GM19395 (cell line): ENCODE measurements around the gene CARD11.

Experiments used
- ATAC-seq: cut with Tn5 transposase; IDR thresholded peaks from one replicate; pipeline ENCODE4 v1.9.1; 2021; ENCODE audit warnings: mild to moderate bottlenecking, moderate library complexity; ENCODE audit not compliant: unreplicated experiment

CARD11 gene

GRCh38 chr7:2983586-2983985, 60.1 kb downstream of the CARD11 start:
- no peak for ATAC-seq

DNA sequence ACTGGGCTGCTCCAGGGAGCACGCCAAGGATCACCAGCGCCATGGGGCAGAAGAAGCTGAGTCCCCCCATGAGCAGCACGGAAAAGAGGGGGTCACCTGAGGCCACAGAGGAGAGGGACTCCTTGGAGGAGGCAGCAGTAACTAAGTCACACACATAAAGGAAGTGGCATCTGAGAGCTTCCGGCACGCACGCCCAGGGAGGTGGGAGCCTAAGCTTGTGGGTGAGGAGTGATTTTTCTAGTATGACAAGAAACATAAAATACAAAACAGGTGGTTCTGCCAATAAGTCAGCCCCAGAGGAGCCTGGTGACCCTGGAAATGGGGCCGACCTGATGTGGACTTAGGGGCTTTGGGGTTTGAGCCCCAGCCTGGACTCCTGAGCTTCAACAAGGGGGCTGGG, 60.8 kb downstream of the CARD11 start:
- ATAC-seq: no peak

DNA sequence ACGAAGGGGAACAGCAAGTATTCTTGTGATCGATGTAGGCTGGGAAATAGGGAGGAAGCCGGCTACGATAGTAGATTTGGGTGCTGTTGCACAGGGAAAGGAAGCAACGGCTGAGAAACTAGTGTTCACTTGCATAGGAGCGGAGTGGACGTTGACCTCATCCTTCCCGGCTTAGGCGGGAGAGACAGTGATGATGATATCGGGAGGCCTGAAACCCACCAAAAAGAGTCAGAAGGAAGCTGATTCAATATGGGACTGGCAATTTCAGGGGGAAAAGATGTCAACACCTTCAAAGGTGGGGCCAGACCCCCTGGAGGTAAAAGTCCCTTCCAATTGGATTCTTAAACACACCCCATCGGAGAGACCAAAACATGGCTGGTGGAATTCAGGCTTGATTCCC, 61.3 kb downstream of the CARD11 start:
- ATAC-seq: no peak

DNA sequence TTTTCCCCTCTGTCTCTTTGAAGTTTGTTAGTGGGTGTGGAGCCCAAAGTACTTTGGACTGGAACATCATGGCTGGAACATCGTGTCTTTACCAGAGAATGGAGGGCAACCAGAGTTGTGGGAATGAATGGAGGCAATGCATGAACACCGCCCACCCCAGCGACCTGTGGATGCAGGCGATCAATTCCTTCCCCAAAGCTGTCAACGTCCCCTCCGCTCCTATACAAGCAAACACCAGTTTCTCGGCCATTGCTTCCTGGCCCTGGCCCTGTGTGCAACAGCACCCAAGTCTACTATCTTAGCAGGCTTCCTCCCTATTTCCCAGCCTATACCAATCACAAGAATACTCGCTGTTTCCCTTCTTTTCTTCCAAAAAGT, 62.6 kb downstream of the CARD11 start:
- no peak for ATAC-seq

DNA sequence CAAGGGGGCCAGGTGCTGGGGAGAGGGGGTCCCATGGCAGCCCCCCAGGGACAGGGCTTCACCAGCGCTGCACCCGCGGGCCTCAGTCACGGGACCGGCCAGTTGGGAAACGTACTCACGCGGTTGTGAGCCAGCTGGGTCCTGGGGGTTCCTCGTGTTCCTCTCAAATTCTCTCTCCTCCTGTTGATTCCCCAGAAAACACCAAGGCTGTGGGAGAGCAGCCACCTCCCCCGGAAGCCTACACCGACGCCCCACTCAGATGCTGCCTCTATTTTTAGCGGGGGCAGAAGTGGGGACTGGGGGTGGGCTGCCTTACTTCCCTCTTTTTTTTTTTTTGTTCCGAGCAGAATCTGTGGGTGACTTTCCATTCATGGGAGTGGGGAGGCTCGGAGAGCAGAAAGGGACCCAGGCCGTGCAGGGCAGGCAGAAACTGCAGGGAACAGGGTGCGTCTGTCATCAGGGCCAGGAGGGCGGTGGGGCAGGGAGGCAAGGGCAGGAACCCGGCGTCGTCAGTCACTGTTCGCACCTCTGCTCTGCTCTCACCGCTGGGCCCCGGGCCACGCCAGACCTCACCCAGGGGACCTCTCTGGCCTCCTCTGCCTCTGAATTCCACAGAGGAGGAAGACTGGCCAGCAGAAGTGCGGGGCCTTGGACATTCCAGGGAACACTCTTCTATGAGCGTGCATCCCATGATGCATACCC, 63.1 kb downstream of the CARD11 start:
- ATAC-seq: no peak

DNA sequence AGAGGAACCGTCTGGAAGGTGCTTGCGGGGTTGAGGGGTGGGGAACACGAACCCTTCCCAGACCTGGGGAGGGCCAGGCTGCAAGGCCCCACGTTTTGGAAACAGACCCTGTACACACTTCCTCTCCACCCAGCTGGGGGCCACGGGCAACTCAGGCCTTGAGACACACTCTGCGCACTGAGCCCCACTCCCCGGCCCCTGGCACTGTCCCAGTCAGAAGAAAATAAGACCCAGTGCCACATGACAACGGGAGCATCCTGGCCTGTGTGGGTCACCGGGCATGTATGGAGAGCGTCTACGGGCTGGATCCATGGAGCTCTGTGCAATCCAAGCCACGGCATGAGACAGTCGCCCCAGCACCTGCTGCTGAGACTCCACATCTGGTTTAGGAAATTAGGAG, 63.7 kb downstream of the CARD11 start:
- ATAC-seq: no peak

DNA sequence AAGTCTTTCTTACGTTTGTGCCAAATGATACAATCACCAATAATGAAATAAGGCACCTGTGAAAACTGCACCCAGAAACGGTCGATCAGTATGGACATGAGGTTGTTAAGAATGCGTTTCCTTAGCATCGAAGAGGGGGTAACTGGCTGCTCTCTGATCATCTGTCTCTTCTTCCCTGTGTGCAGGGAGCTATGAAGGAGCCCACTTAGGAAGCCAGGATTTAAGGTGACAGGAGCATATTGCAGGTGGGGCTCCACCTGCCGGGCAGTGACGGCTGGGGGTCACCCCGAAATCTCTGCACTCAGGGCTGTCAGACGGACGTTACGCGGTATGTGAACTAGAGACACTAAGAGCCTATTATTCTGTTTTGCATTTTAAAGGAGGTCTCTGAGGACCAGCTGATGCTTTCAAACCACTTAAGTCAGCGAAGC, 64.5 kb downstream of the CARD11 start:
- peak; percentile 41 for ATAC-seq

GRCh38 chr7:2978408-2978807, 65.3 kb downstream of the CARD11 start:
- ATAC-seq: peak; percentile 79

GRCh38 chr7:2975821-2976371, 67.8 kb downstream of the CARD11 start:
- ATAC-seq: no peak

DNA sequence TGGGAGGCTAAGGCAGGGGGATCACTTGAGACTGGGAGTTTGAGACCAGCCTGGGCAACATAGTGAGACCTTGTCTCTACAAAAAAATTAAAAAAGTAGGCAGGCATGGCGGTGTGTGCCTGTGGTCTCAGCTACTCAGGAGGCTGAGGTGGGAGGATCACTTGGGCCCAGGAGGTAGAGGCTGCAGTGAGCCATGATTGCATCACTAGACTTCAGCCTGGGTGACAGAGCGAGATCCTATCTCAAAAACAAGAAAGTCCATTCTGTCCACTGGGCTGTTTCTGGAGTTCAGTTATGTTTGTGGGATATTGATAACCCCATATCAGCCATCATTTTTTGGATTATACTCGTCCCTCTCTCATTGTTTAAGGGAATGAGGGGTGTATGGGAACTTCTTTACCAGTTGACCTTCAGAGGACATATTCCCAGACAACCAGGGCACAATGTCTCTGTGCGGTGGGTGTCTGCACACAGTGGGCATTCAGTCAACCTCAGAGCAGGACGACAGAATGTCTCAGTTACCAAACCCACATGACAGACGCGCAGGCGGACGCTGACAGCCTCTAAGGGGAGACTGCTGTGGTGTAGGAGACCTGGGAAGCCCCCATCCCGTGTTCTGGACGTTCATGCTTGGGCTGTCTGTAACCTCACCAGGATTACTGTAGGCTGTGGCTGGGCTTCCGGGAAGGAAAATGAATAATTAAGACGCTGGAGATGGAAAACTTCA, 69.4 kb downstream of the CARD11 start:
- ATAC-seq: no peak

DNA sequence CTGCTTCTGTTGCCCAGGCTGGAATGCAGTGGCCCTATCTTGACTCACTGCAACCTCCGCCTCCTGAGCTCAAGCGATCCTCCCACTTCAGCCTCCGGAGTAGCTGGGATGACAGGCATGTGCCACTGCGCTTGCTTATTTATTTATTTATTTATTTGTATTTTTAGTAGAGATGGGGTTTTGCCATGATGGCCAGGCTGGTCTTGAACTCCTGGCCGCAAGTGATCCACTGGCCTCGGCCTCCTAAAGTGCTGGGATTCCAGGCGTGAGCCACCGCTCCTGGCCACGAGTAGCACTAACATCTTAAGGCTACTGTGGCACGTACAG, 70.9 kb downstream of the CARD11 start:
- ATAC-seq: no peak

GRCh38 chr7:2971914-2972834, 71.5 kb downstream of the CARD11 start:
- ATAC-seq: peak; percentile 83

DNA sequence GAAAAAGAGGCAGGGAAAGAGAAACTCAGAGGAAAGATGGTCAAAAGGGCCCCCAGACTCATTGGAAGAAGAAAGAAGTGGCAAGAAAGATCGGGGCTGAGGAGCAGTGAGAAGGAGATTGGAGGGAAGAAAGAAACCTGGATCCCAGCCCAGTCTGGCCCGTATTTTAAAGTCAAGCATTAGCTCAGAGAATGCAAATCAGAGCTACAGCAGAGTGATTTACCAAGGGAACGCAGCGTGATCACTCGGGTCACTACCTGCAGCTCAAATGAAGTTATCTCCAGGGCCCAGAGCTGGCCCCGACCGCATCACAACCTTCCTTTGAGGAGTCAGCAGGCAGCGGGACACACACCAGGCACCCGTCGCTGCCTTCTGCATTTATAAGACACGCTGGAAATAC, 72.8 kb downstream of the CARD11 start:
- no peak for ATAC-seq

DNA sequence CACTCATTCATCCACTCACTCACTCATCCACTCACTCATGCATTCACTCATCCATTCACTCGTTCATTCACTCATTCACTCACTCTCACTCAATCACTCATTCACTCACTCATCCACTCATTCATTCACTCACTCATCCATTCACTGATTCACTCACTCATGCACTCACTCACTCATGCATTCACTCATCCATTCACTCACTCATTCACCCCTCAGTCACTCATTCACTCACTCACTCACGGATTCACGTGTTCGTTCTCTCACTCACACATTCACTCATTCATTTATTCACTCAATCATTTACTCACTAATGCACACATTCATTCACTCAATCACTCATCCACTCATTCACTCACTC, 73.4 kb downstream of the CARD11 start:
- no peak for ATAC-seq

DNA sequence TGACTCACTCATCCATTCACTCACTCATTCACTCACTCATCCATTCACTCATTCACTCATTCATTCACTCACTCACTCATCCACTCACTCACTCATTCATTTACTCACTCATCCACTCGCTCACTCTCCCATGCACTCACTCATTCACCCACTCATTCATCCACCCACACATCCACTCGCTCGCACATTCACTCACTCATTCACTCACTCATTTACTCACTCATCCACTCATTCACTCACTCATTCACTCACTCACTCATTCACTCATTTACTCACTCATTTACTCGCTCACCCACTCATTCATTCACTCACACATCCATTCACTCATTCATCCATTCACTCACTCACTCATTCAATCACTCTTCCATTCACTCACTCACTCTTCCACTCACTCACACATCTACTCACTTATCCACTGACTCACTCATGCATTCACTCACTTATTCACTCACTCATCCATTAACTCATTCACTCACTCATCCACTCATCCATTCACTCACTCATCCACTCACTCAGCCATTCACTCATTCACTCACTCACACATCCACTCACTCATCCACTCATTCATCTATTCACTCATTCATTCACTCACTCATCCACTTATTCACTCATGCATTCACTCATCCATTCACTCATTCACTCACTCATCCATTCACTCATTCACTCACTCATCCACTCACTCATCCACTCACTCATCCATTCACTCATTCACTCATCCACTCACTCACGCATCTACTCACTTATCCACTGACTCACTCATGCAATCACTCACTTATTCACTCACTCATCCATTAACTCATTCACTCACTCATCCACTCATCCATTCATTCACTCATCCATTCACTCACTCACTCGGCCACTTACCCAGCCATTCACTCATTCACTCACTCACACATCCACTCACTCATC, 74.0 kb downstream of the CARD11 start:
- ATAC-seq: no peak

DNA sequence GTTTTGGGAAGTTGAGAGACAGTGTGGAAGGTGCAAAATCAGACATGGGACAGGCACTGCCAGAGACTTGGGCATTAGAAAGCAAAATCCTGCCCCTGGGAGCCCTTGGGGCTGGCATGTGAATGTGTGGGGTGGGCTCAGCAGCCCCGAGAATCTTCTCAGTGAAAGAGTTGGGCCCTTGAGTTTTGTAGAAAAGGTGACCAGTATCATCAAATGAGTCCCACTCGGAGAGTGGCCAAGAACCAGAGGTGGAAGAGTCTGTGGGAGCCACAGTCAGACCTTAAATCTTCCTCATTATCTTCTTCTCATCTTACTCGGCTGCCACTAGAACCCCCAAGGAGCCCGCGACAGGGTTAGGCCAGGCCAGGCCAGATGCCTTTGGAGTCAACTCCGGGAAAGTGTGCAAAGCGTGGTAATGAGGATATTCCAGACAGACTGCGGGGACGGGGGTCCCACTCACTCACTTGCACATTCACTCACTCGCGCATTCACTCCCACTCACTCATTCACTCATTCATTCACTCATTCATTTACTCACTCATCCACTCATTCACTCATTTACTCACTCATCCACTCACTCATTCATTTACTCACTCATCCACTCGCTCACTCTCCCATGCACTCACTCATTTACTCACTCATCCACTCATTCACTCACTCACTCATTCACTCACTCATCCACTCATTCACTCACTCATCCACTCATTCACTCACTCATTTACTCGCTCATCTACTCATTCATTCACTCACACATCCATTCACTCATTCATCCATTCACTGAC, 74.9 kb downstream of the CARD11 start:
- no peak for ATAC-seq

DNA sequence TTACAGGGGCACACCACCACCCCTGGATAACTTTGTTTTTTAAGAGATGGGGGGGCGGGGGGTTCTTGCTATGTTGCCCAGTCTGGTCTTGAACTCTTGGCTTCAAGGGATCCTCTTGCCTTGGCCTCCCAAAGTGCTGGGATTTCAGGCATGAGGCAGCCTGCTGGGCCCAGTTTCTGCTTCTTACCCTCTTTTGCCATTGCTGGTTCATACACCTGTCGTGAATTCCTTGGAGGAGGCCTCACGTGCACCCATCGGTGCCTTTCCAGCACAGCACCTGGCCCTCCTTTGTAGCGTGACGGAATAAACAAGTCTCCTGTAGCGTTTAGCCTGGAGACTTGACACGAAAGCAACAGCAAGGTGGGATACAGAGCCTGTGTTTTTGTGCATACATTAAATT, 75.5 kb downstream of the CARD11 start:
- no peak for ATAC-seq

DNA sequence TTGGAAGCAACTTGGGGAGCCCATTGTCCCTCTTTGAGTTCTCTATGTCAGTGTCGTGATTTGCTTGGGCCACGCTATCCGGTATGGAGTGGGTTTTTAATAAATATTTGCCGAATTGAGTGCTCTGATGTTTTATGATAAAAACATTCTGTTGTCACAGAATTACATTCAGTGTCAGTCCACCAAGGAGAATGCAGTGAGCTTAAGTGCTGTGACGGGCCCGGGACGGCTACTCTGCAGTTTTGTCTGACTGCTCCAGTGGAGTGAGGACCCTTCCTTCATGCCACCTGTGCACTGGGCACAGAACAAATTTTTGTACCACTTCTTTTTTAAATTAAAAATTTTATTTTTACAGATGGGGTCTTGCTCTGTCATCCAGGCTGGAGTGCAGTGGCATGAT, 76.0 kb downstream of the CARD11 start:
- no peak for ATAC-seq

DNA sequence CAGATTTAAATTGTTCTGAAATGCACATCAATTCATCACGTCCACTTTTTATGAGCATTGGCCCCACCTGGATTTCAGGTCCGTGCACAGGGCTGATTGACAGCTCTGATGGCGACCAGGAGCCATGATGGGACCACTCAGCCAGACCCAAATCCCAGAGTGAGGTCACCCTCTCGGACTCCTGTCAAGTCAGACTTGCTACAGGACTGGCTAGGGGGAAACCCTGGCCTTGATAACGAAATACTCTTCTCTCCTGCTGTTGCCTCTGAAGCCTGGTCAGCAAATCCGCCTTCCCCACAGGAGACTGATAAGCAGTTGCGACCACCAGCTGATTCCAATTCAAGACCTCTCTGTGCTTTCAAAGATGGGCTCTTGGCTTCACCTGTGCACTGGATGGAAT, 76.4 kb downstream of the CARD11 start:
- no peak for ATAC-seq
